ENCODE results near the gene CLHC1. TPM values are rescaled to one million over a fixed set of nuclear protein-coding genes. Genes with fewer than 3 reads are reported as not detected.

Gene CLHC1
- total RNA-seq, 2 experiments from 2014 or later, result 12.4 to 32.1 TPM

DNA sequence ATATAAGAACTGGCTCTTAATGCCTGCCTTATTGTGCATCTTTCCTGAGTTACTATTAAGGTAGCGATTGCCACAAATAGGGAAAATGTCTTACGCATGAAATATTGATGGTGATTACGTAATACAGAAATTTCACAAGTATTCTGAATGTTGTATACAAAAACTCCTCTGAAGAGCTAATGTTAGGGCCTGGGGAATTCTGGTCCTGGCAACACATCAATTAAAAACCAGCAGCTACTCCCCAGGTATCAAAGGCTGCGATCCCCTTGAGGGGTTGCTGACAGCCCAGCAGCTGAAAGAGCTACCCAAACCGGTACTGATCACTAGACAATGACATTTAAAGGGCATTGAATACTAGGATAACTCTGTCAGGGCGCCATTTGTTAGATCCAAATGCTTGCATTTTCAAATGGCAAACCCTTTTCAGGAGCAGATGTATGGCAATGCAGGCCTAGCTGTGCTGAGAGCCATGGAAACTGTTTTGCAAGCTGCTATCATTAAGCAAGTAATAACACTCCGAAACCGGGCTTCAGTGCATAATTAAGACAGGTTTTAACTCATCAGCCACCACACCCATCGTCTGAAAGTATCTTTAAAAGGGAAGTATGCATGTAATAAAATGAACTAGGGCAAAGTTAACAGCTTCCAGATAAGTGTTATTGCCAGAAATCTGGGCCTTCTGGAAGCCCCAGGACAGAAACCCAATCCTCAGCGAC, 78.4 kb downstream of the CLHC1 start:
- H3K4me2 ChIP-seq (ENCODE audit: low read length), result no peak overlapping the region
- H3K4me1 ChIP-seq (ENCODE audit: insufficient read depth, low read length, poor library complexity, severe bottlenecking), result peaks cover 27% of the 10 kb centered on the region
- H4K20me1 ChIP-seq (ENCODE audit: insufficient read depth, low read length), result no peaks in the 10 kb centered on the region
- H3K27ac ChIP-seq (ENCODE audit: low read depth, low read length, poor library complexity, severe bottlenecking), result no peak overlapping the region
- no peaks in the 10 kb centered on the region for H3K9me3 ChIP-seq (ENCODE audit: low read length)
- no peaks in the 10 kb centered on the region for H3K9me2 ChIP-seq (ENCODE audit: insufficient read depth, low read length)
- DNase-seq (ENCODE audit: low spot score), result no peak
- H3K79me2 ChIP-seq (ENCODE audit: insufficient read depth, low read depth, low read length), result no peaks in the 10 kb centered on the region
- no peak overlapping the region for H2AFZ ChIP-seq (ENCODE audit: low read length)
- intact Hi-C loops (cut with micrococcal nuclease; ENCODE audit: unreplicated experiment), result loop anchor here (2.0 kb wide), 1 partner anchor 51 kb away; no protein-coding TSS in a partner anchor
- H3K4me3 ChIP-seq (ENCODE audit: low read depth, low read length, poor library complexity, severe bottlenecking), result no peak overlapping the region
- BruUV-seq (replicated peaks), result no TSS peak
- CTCF ChIA-PET (ENCODE audit: unreplicated experiment), result no interaction called here
- TF ChIP-seq CTCF (conservative IDR thresholded peaks at IDR 0.05; ENCODE audit: low read length) (no peak), EZH2phosphoT487 (IDR thresholded peaks at IDR 0.05; ENCODE audit: borderline replicate concordance, low read depth, low read length) (no peak)
- no peaks in the 10 kb centered on the region for H3K36me3 ChIP-seq (ENCODE audit: insufficient read depth, low read length)
- POLR2A ChIA-PET, result interaction anchor here (1.1 to 1.5 kb wide), 2 partner anchors 55 to 103 kb away, joined by 3 read pairs; partner anchors contain the start of gene RTN4

DNA sequence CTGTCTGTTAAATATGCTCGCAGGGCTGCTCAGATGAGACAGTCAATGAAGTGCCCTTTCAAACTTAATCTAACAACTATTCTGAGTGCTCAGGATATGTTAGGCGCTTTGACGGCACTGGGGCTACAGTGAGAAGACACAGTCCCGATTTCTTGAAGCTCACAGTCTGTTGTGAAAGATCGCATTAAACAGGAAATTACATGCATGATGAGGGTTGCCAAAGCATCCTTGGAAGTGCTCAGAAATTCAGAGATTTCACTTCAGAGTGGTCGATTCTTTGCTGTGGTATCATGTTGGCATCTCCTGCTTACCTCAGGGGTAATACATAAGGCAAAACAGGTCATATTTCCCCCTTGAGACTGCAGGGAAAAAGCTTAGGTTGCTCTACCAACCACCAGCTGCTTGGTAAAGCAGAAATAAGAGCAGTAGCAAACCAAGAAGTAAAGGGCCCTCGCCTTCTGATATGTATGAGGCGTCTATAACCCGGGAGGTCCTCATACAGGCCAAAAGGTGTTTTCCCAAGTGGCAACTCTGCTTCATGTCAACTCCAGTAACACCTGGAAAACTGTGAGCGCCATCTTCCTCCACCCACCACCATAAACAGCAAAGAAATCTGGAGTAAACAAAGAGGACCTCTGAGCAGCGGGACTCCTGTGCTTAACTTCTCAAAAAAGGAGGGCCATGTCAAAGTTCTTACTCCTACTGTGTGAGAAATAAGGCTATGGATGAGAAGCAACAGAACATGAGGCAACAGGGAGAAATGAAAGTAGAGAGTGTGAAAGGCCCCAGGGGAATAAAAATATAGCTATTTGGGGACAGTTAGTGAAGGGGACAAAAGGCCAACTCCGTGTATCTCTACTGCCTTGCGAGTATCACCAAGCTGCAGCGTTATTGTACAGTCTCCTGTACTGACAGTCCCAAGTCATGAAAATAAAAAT, 79.3 kb downstream of the CLHC1 start:
- Histone ChIP-seq H3K9me3 (ENCODE audit: low read length) (no peaks in the 10 kb centered on the region), H3K4me2 (ENCODE audit: low read length) (no peak overlapping the region), H4K20me1 (ENCODE audit: insufficient read depth, low read length) (no peaks in the 10 kb centered on the region), H3K79me2 (ENCODE audit: insufficient read depth, low read depth, low read length) (no peaks in the 10 kb centered on the region), H3K36me3 (ENCODE audit: insufficient read depth, low read length) (no peaks in the 10 kb centered on the region), H3K4me3 (ENCODE audit: low read depth, low read length, poor library complexity, severe bottlenecking) (no peak overlapping the region), H2AFZ (ENCODE audit: low read length) (peak overlapping the region; percentile 21; the same call in 1 of the 2 replicates), H3K9me2 (ENCODE audit: insufficient read depth, low read length) (no peaks in the 10 kb centered on the region), H3K4me1 (ENCODE audit: insufficient read depth, low read length, poor library complexity, severe bottlenecking) (peaks cover 17% of the 10 kb centered on the region), H3K27ac (ENCODE audit: low read depth, low read length, poor library complexity, severe bottlenecking) (no peak overlapping the region)
- DNase-seq (ENCODE audit: low spot score), result no peak
- ChIA-PET POLR2A (interaction anchor here (0.6 to 1.7 kb wide), 4 partner anchors 15 to 102 kb away, joined by 3 to 7 read pairs (median 5); partner anchors contain the start of gene RTN4), CTCF (ENCODE audit: unreplicated experiment) (no interaction called here)
- TF ChIP-seq CTCF (conservative IDR thresholded peaks at IDR 0.05; ENCODE audit: low read length) (no peak), EZH2phosphoT487 (IDR thresholded peaks at IDR 0.05; ENCODE audit: borderline replicate concordance, low read depth, low read length) (no peak)
- no TSS peak for BruUV-seq (replicated peaks)
- intact Hi-C loops (cut with micrococcal nuclease; ENCODE audit: unreplicated experiment), result no loop called here

All from OCI-LY7 (cell line).